H1 (cell line): ENCODE data around the gene ZNF521. TPM values are rescaled to one million over a fixed set of nuclear protein-coding genes. Genes with fewer than 3 reads are reported as not detected.

Experiments
- CTCF ChIA-PET: fragments of 300-600 bp; sonication (Branson Sonifier 250); formaldehyde crosslinking; loops from one replicate; lab custom pipeline; 2021; ENCODE audit not compliant: partially characterized antibody; lab: Charles Lee
- POLR2A ChIA-PET: fragments of 300-600 bp; sonication (Branson Sonifier 250); formaldehyde crosslinking; loops from one replicate; lab custom pipeline; 2021; ENCODE audit warnings: inconsistent platforms; ENCODE audit not compliant: partially characterized antibody; lab: Charles Lee
- DNase-seq, 2 experiments: peaks; one replicate each; pipeline versions ENCODE4 v3.0.0 to v3.0.0-alpha.2; 2010 to 2022; ENCODE audit warnings: low spot score in 2 of 2, low read depth in 1 of 2, mixed read lengths in 1 of 2
- FAIRE-seq: peaks from 2 replicates; lab custom pipeline; 2011; peaks lifted over from hg19 to GRCh38; lab: Jason Lieb, UNC
- H2AFZ ChIP-seq: 2 replicates; pipeline ENCODE4 v1.8.1; 2012; ENCODE audit warnings: low read length, inconsistent platforms
- H2AK5ac ChIP-seq: 2 replicates; pipeline ENCODE4 v1.6.1; 2013; ENCODE audit warnings: low read depth, low read length
- H2BK120ac ChIP-seq: replicated peaks from 2 replicates; pipeline ENCODE3; 2013; ENCODE audit warnings: low read depth, low read length, inconsistent platforms
- H2BK12ac ChIP-seq: 2 replicates; pipeline ENCODE4 v1.6.1; 2013; ENCODE audit warnings: low read depth, low read length
- H2BK15ac ChIP-seq: 2 replicates; pipeline ENCODE4 v1.6.1; 2013; ENCODE audit warnings: low read length
- H2BK20ac ChIP-seq: 2 replicates; pipeline ENCODE4 v1.6.1; 2013; ENCODE audit warnings: low read length
- H2BK5ac ChIP-seq: 2 replicates; pipeline ENCODE4 v1.6.1; 2013; ENCODE audit warnings: low read depth, low read length
- H3K14ac ChIP-seq: 2 replicates; pipeline ENCODE4 v1.6.1; 2013; ENCODE audit warnings: inconsistent platforms; ENCODE audit not compliant: insufficient read length
- H3K18ac ChIP-seq: 2 replicates; pipeline ENCODE4 v1.6.1; 2013; ENCODE audit warnings: low read length; ENCODE audit errors: extremely low read depth
- H3K23ac ChIP-seq: 2 replicates; pipeline ENCODE4 v1.6.1; 2013; ENCODE audit warnings: inconsistent platforms; ENCODE audit not compliant: insufficient read length
- H3K23me2 ChIP-seq: 2 replicates; pipeline ENCODE4 v1.6.1; 2013; ENCODE audit warnings: low read depth, low read length
- H3K27ac ChIP-seq: 2 replicates; pipeline ENCODE4 v1.6.1; 2011; ENCODE audit warnings: low read depth, low read length, inconsistent platforms
- H3K27me3 ChIP-seq, 4 experiments: replicated peaks in 1 of 4; 1 replicate in 1 of 4; 2 replicates in 3 of 4; pipeline versions ENCODE4 v1.6.1 to v1.8.1; 2011 to 2013; ENCODE audit warnings: low read length in 3 of 4, mild to moderate bottlenecking in 3 of 4, inconsistent platforms in 2 of 4, mixed read lengths in 2 of 4, moderate library complexity in 1 of 4; ENCODE audit not compliant: control insufficient read depth in 3 of 4, insufficient read depth in 3 of 4; ENCODE audit errors: extremely low read depth in 1 of 4
- H3K36me3 ChIP-seq, 4 experiments: 2 replicates each; pipeline versions ENCODE4 v1.6.1 to v1.8.1; 2011 to 2013; ENCODE audit warnings: mild to moderate bottlenecking in 4 of 4, low read length in 3 of 4, moderate library complexity in 2 of 4, control low read depth in 1 of 4, inconsistent platforms in 1 of 4; ENCODE audit not compliant: insufficient read depth in 4 of 4, control insufficient read depth in 2 of 4
- H3K4ac ChIP-seq: replicated peaks from 2 replicates; pipeline ENCODE3; 2013; ENCODE audit warnings: low read length, low read depth, mixed read lengths, inconsistent platforms; ENCODE audit not compliant: insufficient read length
- H3K4me1 ChIP-seq, 4 experiments: replicated peaks in 1 of 4; 1 replicate in 1 of 4; 2 replicates in 3 of 4; pipeline versions ENCODE4 v1.6.1 to v1.8.1; 2011 to 2013; ENCODE audit warnings: low read length in 3 of 4, inconsistent platforms in 2 of 4, mixed read lengths in 1 of 4; ENCODE audit not compliant: insufficient read depth in 4 of 4, control insufficient read depth in 3 of 4
- H3K4me2 ChIP-seq, 2 experiments: 2 replicates each; pipeline versions ENCODE4 v1.6.1 to v1.8.1; 2011 to 2013; ENCODE audit warnings: low read depth in 2 of 2, low read length in 2 of 2, control low read depth in 1 of 2, inconsistent platforms in 1 of 2, mild to moderate bottlenecking in 1 of 2; ENCODE audit not compliant: insufficient read depth in 1 of 2
- H3K4me3 ChIP-seq, 4 experiments: fragments of 200-600, 300-600 bp in 1 of 4; sonication (generic), shearing (Covaris generic), sonication (Bioruptor Twin) in 1 of 4; 2 replicates each; pipeline versions ENCODE4 v1.5.1 to v1.8.1; 2011 to 2016; ENCODE audit warnings: low read length in 4 of 4, low read depth in 3 of 4, control low read depth in 2 of 4, inconsistent platforms in 2 of 4, mild to moderate bottlenecking in 2 of 4, mixed read lengths in 1 of 4, moderate library complexity in 1 of 4; ENCODE audit not compliant: insufficient read depth in 2 of 4; ENCODE audit errors: extremely low read depth in 1 of 4
- H3K56ac ChIP-seq: replicated peaks from 2 replicates; pipeline ENCODE3; 2013; ENCODE audit warnings: low read depth, mild to moderate bottlenecking, mixed read lengths, low read length, inconsistent platforms; ENCODE audit not compliant: insufficient read length
- H3K79me1 ChIP-seq: 2 replicates; pipeline ENCODE4 v1.6.1; 2013; ENCODE audit warnings: low read depth, low read length, control low read depth
- H3K79me2 ChIP-seq, 2 experiments: 2 replicates each; pipeline versions ENCODE4 v1.6.1 to v1.8.1; 2012 to 2013; ENCODE audit warnings: low read length in 2 of 2, mild to moderate bottlenecking in 2 of 2, inconsistent platforms in 1 of 2; ENCODE audit not compliant: insufficient read depth in 2 of 2, control insufficient read depth in 1 of 2
- H3K9ac ChIP-seq, 4 experiments: replicated peaks in 1 of 4; 1 replicate in 1 of 4; 2 replicates in 3 of 4; pipeline versions ENCODE4 v1.6.1 to v1.8.1; 2011 to 2013; ENCODE audit warnings: low read depth in 3 of 4, low read length in 3 of 4, control low read depth in 2 of 4, mild to moderate bottlenecking in 2 of 4, moderate library complexity in 2 of 4, inconsistent platforms in 1 of 4; ENCODE audit errors: extremely low read depth in 1 of 4
- H3K9me3 ChIP-seq, 2 experiments: 2 replicates each; pipeline versions ENCODE4 v1.6.1 to v1.8.1; 2012 to 2013; ENCODE audit warnings: mild to moderate bottlenecking in 2 of 2, moderate library complexity in 2 of 2, control low read depth in 1 of 2, inconsistent platforms in 1 of 2, low read depth in 1 of 2, low read length in 1 of 2, mixed read lengths in 1 of 2; ENCODE audit not compliant: insufficient read depth in 2 of 2
- H4K20me1 ChIP-seq, 2 experiments: replicated peaks in 1 of 2; 2 replicates each; pipeline versions ENCODE3 to v1.8.1; 2011 to 2013; ENCODE audit warnings: inconsistent platforms in 2 of 2, low read length in 2 of 2, mild to moderate bottlenecking in 1 of 2; ENCODE audit not compliant: insufficient read depth in 2 of 2, control insufficient read depth in 1 of 2
- H4K5ac ChIP-seq: 2 replicates; pipeline ENCODE4 v1.6.1; 2013; ENCODE audit warnings: low read length, low read depth, mixed read lengths, inconsistent platforms; ENCODE audit not compliant: insufficient read length
- H4K8ac ChIP-seq: 2 replicates; pipeline ENCODE4 v1.8.0; 2013; ENCODE audit warnings: mild to moderate bottlenecking, moderate library complexity, low read length, inconsistent platforms; ENCODE audit not compliant: insufficient read depth; ENCODE audit errors: extremely low read depth
- H4K91ac ChIP-seq: replicated peaks from 2 replicates; pipeline ENCODE3; 2013; ENCODE audit warnings: low read length, mixed read lengths, inconsistent platforms; ENCODE audit not compliant: insufficient read length
- KDM4A ChIP-seq: IDR thresholded peaks from one replicate; pipeline ENCODE4 v1.7.1; 2012; ENCODE audit warnings: low read depth, mild to moderate bottlenecking, moderate library complexity, low read length, inconsistent platforms; ENCODE audit not compliant: severe bottlenecking
- PHF8 ChIP-seq: fragments of 200-600 bp; sonication (generic); conservative IDR thresholded peaks from 2 replicates; pipeline ENCODE4 v1.7.1; 2012; ENCODE audit warnings: low read depth, mild to moderate bottlenecking, inconsistent platforms, low read length, moderate library complexity
- POLR2A ChIP-seq, 2 experiments: IDR thresholded peaks; 1 replicate in 1 of 2; 2 replicates in 1 of 2; pipeline ENCODE4 v1.6.1; 2011; ENCODE audit warnings: low read depth in 2 of 2, low read length in 2 of 2, mild to moderate bottlenecking in 2 of 2; ENCODE audit errors: control extremely low read depth in 1 of 2
- SIN3A ChIP-seq, 2 experiments: IDR thresholded peaks in 1 of 2; conservative IDR thresholded peaks in 1 of 2; 2 replicates each; pipeline ENCODE4 v1.6.1; 2011 to 2012; ENCODE audit warnings: low read length in 2 of 2, improper control_type of control experiment in 1 of 2, low read depth in 1 of 2, mild to moderate bottlenecking in 1 of 2
- TAF1 ChIP-seq: IDR thresholded peaks from 2 replicates; pipeline ENCODE4 v1.6.1; 2011; ENCODE audit warnings: mild to moderate bottlenecking, low read depth, low read length
- TEAD4 ChIP-seq: IDR thresholded peaks from 2 replicates; pipeline ENCODE4 v1.6.1; 2012; ENCODE audit warnings: low read depth, low read length, inconsistent platforms, mixed read lengths
- WGBS, 2 experiments: shearing (Covaris generic) in 1 of 2; methylation state at CpG; one replicate each; pipeline versions ENCODE4 v1.1.6 to v1.1.7; 2013 to 2015; ENCODE audit warnings: low lambda C conversion rate in 2 of 2, mixed read lengths in 2 of 2, inconsistent platforms in 1 of 2, low coverage in 1 of 2, missing lambda C conversion rate in 1 of 2; ENCODE audit not compliant: insufficient replicate concordance in 2 of 2, insufficient coverage in 1 of 2, insufficient read length in 1 of 2; ENCODE audit errors: extremely low coverage in 1 of 2, missing lambda C conversion rate in 1 of 2; 5-methylcytosine and 5-hydroxymethylcytosine counted together
- polyA plus RNA-seq, 7 experiments: library from polyadenylated mRNA; depleted of rRNA in 3 of 7; stranded (reverse) in 5 of 7; unstranded in 2 of 7; fragments of >200 nt in 5 of 7; fragments of 200-250 nt in 2 of 7; gene quantifications; 1 replicate in 5 of 7; 2 replicates in 1 of 7; 4 replicates in 1 of 7; pipeline versions ENCODE4 v1.2.1 to v1.2.3, GENCODE V29; 2011 to 2013; ENCODE audit warnings: missing spikeins in 2 of 7, mixed read lengths in 2 of 7
- total RNA-seq: library from RNA; stranded (reverse); fragmentation: NEBNext Ultra II Directional; extraction: Animal tissue kit (Norgen Biotek cat#: 25700); gene quantifications from 2 replicates; pipeline ENCODE4 v1.2.1, GENCODE V29; 2021
- TF ChIP-seq, protein P1 (sequence below): IDR thresholded peaks from 2 replicates; pipeline ENCODE4 v1.6.1; 2012; ENCODE audit warnings: inconsistent platforms
- TF ChIP-seq, protein P2 (sequence below): IDR thresholded peaks from 2 replicates; pipeline ENCODE4 v1.6.1; 2011; ENCODE audit warnings: low read length, improper control_type of control experiment

The ZNF521 gene
- total and polyA plus RNA-seq, 2 of the 8 experiments (the other 6 are each of a cell fraction or from before 2014, with no cell fraction given), result 9.5 to 15.8 TPM

GRCh38 chr18:25349926-25350487 lies 2.0 kb downstream of the ZNF521 start:
- H3K9ac ChIP-seq, result peak overlapping the region; percentile 60 to 84 (median 74); a peak in 6 of 7 replicates
- WGBS, 2 experiments, result 0% methylated on average over 21 of the region's 64 CpGs; no CpG with 5 or more reads in 1 of the 2 experiments

More at GRCh38 chr18:25349926-25350487, 2.0 kb downstream of the ZNF521 start:
- no peak overlapping the region for H3K23ac ChIP-seq
- H3K4me1 ChIP-seq, result no peaks in the 10 kb centered on the region; a peak in 1 of 7 replicates
- H2AK5ac ChIP-seq, result no peak overlapping the region
- H2BK12ac ChIP-seq, result no peak overlapping the region
- H4K8ac ChIP-seq, result peak overlapping the region; percentile 83; the same call in 1 of the 2 replicates
- peak overlapping the region; percentile 79 to 90 for H3K4me2 ChIP-seq
- peak overlapping the region; percentile 85 to 99 (median 94) for H3K4me3 ChIP-seq
- peak overlapping the region; percentile 43; the same call in 1 of the 2 replicates for H3K27ac ChIP-seq
- H2AFZ ChIP-seq, result no peak overlapping the region
- H3K27me3 ChIP-seq, result peaks cover 2 to 16% (median 9%) of the 10 kb centered on the region in 4 experiments
- peak overlapping the region; percentile 48; the same call in 1 of the 2 replicates for H3K18ac ChIP-seq
- POLR2A ChIA-PET, result interaction anchor here (0.6 to 2.0 kb wide), 3 partner anchors 19 to 23 kb away, joined by 3 to 4 read pairs (median 3); no protein-coding TSS in a partner anchor
- FAIRE-seq, result no peak
- H3K4ac ChIP-seq, result no peak overlapping the region
- H2BK5ac ChIP-seq, result no peak overlapping the region
- peaks cover 0 to 6% of the 10 kb centered on the region in 2 experiments for H4K20me1 ChIP-seq
- DNase-seq, result peak in 1 of 2 experiments; percentile 71
- H3K9me3 ChIP-seq, result no peaks in the 10 kb centered on the region
- no peak overlapping the region for H2BK15ac ChIP-seq
- H4K5ac ChIP-seq, result no peak overlapping the region
- TF ChIP-seq, protein P1, sequence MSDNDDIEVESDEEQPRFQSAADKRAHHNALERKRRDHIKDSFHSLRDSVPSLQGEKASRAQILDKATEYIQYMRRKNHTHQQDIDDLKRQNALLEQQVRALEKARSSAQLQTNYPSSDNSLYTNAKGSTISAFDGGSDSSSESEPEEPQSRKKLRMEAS, result peak; percentile 69
- TF ChIP-seq, protein P2, sequence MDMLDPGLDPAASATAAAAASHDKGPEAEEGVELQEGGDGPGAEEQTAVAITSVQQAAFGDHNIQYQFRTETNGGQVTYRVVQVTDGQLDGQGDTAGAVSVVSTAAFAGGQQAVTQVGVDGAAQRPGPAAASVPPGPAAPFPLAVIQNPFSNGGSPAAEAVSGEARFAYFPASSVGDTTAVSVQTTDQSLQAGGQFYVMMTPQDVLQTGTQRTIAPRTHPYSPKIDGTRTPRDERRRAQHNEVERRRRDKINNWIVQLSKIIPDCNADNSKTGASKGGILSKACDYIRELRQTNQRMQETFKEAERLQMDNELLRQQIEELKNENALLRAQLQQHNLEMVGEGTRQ, result peak; percentile 63
- TF ChIP-seq POLR2A (IDR thresholded peaks at IDR 0.05; ENCODE audit: control extremely low read depth in 1 of 2, low read depth in 2 of 2, low read length in 2 of 2), result no peak; a peak in 1 of 3 replicates
- no peak for TF ChIP-seq SIN3A (conservative IDR thresholded peaks at IDR 0.05 in 1 of 2, IDR thresholded peaks at IDR 0.05 in 1 of 2; ENCODE audit: low read depth in 1 of 2, low read length in 2 of 2)
- peak; percentile 62; the same call in 1 of the 2 replicates for TF ChIP-seq TAF1
- peak; percentile 74; the same call in 1 of the 2 replicates for TF ChIP-seq TEAD4
- peak; percentile 20 for TF ChIP-seq PHF8
- peak; percentile 20 for TF ChIP-seq KDM4A
- no peak overlapping the region for H2BK20ac ChIP-seq
- H4K91ac ChIP-seq, result no peak overlapping the region
- peaks cover 17% of the 10 kb centered on the region for H3K23me2 ChIP-seq
- peaks cover 0 to 39% of the 10 kb centered on the region in 2 experiments; a peak in 2 of 4 replicates for H3K79me2 ChIP-seq
- no peaks in the 10 kb centered on the region for H3K79me1 ChIP-seq
- H2BK120ac ChIP-seq, result no peak overlapping the region
- H3K14ac ChIP-seq, result no peak overlapping the region
- H3K36me3 ChIP-seq, result no peaks in the 10 kb centered on the region
- H3K56ac ChIP-seq, result no peak overlapping the region
- CTCF ChIA-PET, result no interaction called here
